Hypothalamus (tissue), 51 donors: ENCODE data around the gene GRIPAP1.

Experiments used
- DNase-seq, 51 donors: peaks; one replicate each; lab custom pipeline; 2025; lab: John Stamatoyannopoulos, UW

Gene GRIPAP1

DNA sequence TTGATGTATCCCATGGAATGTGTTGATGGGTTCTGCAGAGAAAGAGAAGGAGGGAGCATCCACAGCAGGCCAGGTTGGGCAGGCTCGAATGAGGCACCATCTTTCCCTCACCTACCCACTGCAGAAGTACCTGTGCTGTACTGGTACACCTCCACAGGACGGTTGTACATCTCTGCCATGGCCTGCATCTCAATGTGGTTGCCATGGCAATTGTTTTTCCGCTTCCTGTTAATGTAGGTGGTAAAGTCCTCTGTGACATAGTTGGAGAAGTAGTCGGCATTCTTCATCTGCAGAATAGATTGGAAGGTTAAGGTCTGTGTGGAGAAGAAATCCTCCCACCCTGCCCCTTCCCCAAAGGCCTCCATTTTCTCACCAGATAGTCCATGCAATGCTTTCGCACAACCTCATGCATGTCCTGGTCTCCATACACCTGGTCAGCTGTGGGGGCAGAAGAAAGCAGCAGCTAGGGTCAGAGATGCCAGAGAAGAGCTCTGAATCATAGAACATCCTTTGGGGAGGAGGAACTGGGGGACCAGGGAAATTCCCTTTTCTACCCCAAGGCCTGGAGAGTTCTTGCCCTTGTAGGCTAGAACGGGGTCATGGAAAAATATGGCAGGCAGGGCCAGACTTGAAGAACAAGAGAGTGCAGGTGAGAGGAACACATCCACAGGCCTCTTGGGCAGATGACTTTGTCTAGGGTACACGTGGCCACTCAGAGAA lies 67.3 kb downstream of the GRIPAP1 start:
- no peak for DNase-seq

DNA sequence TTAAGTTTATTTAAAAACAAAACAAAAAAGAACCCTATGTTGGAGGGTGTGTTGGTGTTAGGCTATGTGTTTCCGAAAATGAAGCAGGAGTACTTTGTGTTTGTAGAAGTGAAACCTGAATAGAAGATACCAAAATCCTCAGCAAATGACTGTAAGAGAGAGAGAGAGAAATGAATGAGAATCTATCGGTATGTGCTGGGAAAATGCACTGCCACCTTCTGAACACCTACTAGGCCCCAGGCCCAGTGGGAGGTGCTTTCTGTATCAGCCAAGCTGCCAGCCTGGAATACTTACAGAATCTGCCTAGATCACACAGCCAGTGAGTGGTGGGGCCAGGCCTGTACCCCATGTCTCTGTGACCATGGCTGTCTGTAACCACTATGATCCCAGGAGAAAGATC lies 68.3 kb downstream of the GRIPAP1 start:
- no peak for DNase-seq

DNA sequence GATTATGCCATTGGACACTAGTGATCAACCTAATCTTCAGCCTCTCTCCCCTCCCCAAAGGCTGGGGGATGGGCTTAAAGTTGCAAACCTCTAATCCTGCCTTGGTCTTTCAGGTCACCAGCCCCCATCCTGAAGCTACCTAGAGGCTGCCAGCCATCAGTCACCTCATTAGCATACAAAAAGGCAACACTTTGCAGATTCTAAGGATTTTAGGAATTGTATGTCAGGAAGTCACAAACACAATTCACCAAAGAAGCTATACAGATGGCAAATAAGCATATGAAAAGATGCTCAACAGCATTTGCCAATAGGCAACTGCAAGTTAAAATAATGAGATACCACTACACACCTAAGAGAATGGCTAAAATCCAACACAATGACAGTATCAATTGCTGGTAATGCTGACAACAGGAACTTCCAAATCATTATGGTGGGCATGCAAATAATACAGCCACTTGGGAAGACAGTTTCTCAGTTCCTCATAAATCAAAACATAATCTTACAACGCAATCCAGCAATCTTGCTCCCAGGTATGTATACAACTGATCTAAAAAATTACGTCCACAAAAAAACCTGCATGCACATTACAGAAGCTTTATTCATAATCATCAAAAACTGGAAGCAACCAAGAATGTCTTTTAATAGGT lies 74.2 kb downstream of the GRIPAP1 start:
- no peak for DNase-seq

DNA sequence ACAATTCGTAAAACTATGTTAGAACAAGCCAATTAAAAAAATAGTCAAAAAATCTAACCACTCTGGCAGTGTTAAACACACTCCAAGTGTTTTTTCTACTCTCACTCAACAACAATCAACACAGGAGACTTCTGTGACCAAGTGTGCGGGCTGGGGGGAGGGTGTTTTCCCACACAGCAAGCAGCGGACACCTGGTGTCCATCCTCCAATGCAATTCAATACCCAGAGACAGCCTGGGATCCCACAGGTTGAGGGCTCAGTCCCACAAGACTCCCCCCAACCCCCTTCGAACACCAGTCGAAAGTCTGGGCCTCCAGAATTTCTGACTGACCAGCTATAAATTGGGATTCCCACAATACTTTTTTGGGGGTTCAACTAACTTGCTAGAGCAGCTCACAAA lies 74.9 kb downstream of the GRIPAP1 start:
- DNase-seq = no peak

DNA sequence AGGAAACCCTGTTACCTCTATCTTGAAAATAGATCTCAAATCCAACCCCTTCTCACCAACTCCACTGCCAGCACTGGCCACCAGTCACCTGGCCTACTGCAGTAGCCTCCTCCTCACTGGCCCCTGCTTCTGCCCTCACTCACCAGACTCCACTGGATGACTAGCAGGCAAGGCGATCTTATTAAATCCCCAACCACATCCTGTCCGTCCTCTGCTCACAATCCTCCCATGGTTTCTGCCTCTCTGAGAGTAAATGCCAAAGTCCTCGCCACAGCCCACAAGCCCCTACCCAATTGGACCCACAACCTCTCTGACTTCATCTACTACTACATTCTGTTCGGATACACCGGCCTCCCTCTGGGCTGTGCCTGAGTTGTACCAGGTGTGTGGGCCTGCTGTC lies 77.8 kb downstream of the GRIPAP1 start:
- no peak for DNase-seq

DNA sequence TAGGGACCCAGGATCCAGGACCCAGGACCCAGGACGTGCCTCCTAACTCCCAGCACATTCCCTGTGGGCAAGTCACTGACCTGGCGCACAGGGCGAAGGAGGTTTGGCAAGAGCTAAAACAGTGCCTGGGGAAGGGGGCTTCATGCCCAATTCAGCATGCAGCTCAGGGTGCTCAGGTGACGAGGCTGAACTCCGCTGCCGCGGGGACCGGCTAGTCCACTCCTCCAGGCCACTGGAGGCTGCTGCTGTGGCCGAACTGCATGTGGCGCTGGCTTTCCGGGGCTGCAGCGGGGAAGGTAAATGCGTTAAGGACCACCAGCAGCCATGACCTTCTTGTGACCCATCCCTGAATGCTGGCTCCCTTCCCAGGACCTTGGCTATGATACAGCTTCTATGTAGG lies 78.3 kb downstream of the GRIPAP1 start:
- DNase-seq = no peak
